HG03095 (cell line): ENCODE results near the gene LACRT.
"Not testable (repeated sequence)": the region's sequence is repeated elsewhere in the genome, so short reads cannot be mapped to it uniquely, and the experiment has no call there.

Source experiments
- ATAC-seq: cut with Tn5 transposase; IDR thresholded peaks from one replicate; pipeline ENCODE4 v1.9.1; 2021; ENCODE audit warnings: moderate library complexity; ENCODE audit not compliant: unreplicated experiment

Gene LACRT

GRCh38 chr12:54639112-54639511 is 4.4 kb upstream of the LACRT start:
- ATAC-seq = not testable (repeated sequence)

GRCh38 chr12:54631988-54632728 is 2.5 kb downstream of the LACRT start:
- ATAC-seq = no peak

- no peak for ATAC-seq
Measured at GRCh38 chr12:54631551-54631950, 3.1 kb downstream of the LACRT start.

- ATAC-seq = no peak
Measured at GRCh38 chr12:54629925-54630324, 4.8 kb downstream of the LACRT start.

GRCh38 chr12:54628186-54628846 is 6.4 kb downstream of the LACRT start:
- no peak for ATAC-seq

- no peak for ATAC-seq
Measured at GRCh38 chr12:54627304-54627703, 7.4 kb downstream of the LACRT start.

GRCh38 chr12:54625598-54625997 is 9.1 kb downstream of the LACRT start:
- ATAC-seq = no peak

GRCh38 chr12:54624315-54625279 is 10.1 kb downstream of the LACRT start:
- no peak for ATAC-seq

GRCh38 chr12:54622463-54623183 is 12.1 kb downstream of the LACRT start:
- no peak for ATAC-seq

- ATAC-seq = no peak
Measured at GRCh38 chr12:54616933-54617680, 17.6 kb downstream of the LACRT start.

GRCh38 chr12:54612225-54612750 is 22.4 kb downstream of the LACRT start:
- no peak for ATAC-seq

GRCh38 chr12:54611715-54612149 is 23.0 kb downstream of the LACRT start:
- no peak for ATAC-seq

- no peak for ATAC-seq
Measured at GRCh38 chr12:54608769-54609168, 25.9 kb downstream of the LACRT start.

GRCh38 chr12:54608156-54608555 is 26.5 kb downstream of the LACRT start:
- ATAC-seq = no peak

GRCh38 chr12:54606556-54606955 is 28.1 kb downstream of the LACRT start:
- ATAC-seq = no peak

GRCh38 chr12:54605138-54605970 is 29.3 kb downstream of the LACRT start:
- no peak for ATAC-seq

- ATAC-seq = no peak
Measured at GRCh38 chr12:54604436-54604835, 30.3 kb downstream of the LACRT start.

- no peak for ATAC-seq
Measured at GRCh38 chr12:54603872-54604271, 30.8 kb downstream of the LACRT start.
